HG03460 (cell line): ENCODE results near the gene FBXW12.

ENCODE experiments used
- ATAC-seq: cut with Tn5 transposase; IDR thresholded peaks from one replicate; pipeline ENCODE4 v1.9.1; 2021; ENCODE audit not compliant: unreplicated experiment

FBXW12 gene

DNA sequence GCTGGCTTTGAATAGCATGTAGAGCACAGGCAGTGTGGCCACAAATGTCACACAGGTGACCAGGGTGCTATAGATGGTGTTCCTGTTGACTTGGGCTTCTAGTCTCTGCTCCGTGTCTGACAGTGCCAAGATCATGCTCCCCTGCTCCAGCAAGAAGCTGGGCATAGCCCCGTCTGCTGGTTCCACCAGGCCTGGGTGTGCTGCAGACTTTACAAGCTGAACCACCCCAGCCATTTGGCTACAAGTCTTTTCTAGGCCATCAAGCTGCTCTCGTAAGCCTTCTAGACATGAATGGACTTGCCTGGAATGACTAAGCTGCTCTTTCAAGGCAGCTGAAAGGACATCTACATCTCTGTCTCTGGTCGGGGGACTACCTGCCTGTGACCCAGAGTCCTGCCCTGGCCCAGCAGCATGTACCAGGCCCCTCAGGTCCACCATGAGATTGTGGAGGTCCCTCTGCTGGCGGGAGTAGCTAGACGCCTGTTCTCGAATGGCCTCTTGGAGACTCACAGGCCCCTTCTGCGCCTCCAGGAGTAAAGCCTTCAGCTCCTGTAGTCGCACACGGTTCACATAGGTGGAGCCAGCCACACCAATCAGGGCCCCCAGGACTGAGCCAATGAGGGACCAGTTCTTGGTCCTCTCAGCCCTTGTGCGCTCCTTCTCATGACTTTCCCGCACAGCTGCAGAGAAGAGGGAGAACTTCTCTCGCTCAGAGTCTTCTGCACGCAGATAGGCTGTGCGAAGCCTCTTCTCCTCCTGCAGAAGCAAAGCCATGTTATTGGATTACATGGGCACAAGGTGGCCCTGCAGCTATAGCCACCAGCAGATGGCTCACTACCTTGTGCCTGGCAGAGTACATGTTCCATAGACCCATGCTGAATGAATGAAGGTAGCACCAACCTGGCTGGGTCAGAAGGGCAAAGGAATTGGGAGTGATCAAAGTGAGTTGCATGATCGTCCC is 60.7 kb downstream of the FBXW12 start:
- ATAC-seq: no peak

- no peak for ATAC-seq
These were observed 61.6 kb downstream of the FBXW12 start for GRCh38 chr3:48433472-48434118.

- ATAC-seq: no peak
These were observed 62.7 kb downstream of the FBXW12 start for GRCh38 chr3:48434591-48435222.

- no peak for ATAC-seq
These were observed 63.2 kb downstream of the FBXW12 start for GRCh38 chr3:48435223-48435595.

DNA sequence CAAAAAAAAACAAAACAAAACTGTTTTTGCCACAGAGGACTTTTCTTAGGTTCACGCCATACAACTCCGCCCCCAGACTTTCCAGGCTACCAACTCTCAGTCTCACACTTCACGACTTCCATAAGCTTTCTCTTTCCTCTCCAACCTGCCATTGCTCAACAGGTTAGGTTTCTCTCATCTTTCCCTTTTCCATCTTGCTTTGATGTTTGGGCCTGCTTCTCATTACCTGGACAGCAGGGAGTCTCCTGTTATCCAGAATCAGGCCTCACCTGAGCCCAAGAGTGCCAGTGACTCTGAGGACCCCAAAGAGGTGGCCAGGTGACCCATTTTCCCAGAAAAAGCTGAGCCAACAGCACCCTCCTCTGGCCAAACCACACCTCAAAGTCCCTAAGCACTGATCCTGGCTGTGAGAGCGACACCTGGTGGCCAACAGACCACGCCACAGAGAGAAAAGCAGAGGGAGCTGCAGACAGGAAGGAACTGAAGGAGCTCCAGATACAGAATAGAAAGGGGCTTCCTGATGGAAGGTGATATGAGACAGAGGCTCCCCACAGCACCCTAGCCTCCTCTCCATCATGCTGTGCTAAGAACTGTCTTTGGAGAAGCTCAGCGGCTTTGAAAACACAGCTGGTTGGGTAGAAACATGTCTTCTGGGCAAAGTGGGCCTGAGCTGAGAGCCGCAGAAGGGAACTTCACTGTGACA is 63.9 kb downstream of the FBXW12 start:
- ATAC-seq: peak; percentile 32

DNA sequence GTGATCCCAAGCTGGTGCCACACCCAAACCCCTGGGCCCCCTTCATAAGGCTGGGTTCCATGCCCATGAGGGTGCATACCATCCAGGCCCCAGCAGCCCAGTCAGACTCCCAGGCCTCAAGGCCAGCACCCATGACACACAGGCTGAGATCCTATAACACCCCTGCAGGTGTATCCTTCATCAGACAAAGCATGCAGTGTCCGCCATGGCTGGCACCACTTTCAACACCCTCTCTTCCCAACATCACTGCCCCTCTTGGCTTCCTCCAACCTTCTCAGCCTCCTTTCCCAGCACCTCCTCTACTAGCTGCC is 64.4 kb downstream of the FBXW12 start:
- ATAC-seq: no peak

DNA sequence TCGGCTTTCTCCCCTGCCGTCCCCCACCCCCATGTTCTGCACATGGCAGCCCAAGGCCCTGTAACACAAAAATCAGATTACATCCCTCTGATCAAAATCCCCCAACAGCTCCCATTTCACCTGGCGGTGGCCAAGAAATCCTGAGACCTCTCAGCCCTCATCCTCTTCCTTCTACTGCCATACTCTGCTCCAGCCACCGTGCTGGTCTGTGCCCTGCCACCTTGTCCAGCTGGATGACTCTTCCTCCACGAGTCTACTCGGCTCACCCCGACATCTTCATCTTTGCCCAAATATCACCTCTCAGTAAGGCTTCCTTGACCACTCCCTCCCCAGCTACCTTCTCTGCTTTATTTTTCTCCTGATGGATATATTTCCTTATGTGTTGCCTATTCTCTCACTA is 64.8 kb downstream of the FBXW12 start:
- ATAC-seq: no peak

- ATAC-seq: no peak
These were observed 65.8 kb downstream of the FBXW12 start for GRCh38 chr3:48437812-48438211.

DNA sequence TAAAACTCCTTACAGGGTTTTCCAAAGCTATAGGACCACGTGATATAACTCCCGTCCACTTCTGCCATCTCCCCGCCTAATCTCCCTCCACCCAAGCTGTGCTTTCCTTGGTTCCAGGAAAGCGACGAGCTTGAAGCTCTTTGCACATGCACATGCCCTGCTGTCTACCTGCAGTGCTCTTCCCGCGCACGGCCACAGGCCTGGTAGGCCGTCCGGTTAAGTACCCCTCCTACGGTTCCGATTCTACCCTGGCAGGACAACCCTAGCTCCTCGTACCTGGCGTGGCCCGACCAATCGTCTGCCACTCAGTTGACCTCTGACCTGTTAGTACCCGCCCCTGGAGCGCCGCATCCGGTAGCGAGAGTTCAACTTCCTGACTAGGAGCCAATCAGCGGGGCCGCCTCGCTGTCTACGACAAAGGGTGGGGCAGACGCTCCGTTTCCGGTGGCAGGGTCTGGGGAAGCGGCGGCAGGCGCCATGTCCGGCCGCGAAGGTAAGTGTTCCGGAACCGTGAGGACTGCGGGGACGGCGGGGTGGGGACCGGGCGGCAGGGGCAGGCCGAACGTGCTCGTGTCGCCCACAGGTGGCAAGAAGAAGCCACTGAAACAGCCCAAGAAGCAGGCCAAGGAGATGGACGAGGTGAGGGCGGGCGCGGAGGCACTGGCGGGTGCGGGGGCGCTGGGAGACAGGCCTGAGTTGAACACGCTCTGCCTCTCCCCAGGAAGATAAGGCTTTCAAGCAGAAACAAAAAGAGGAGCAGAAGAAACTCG is 68.0 kb downstream of the FBXW12 start, which contains the start of the genes CCDC51 and TMA7:
Gene CCDC51 (minus strand): TSS at position 300 of the 770 bp plus-strand sequence. CDS start 4,991 bp downstream, outside the sequence.
Gene TMA7 (plus strand): TSS at position 438 of the 770 bp plus-strand sequence. CDS start 40 bp downstream, at position 478.
- ATAC-seq: peak; percentile 93

DNA sequence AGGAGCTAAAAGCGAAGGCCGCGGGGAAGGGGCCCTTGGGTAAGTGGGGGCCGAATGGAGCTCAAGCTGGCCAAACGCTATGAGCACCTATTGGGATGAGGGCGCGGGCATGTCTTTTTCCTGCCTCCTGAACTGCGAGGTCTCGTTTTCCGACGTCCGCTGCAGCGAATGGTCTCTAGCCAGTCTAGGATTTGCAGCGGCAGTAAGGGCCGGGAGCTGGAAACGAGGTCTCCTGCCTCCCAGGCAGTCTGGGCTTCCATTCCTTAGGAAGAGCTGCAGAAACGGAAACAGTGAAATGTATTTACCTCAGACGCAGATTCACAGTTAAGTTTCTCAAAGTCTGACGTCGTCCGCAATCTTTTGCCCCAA is 68.6 kb downstream of the FBXW12 start:
- peak; percentile 8 for ATAC-seq

- ATAC-seq: no peak
These were observed 69.9 kb downstream of the FBXW12 start for GRCh38 chr3:48441940-48442339.
